B cell (primary cell): Measurements from ENCODE around the gene CFAP100. TPM values are rescaled to one million over a fixed set of nuclear protein-coding genes. Genes with fewer than 3 reads are reported as not detected.

Experiments used
- ATAC-seq: fragments of 200-7000 bp; cut with Tn5 transposase; one replicate; pipeline ENCODE4 v1.10.0; 2021; ENCODE audit warnings: low read depth, mild to moderate bottlenecking, moderate number of reproducible peaks, moderate library complexity
- CTCF ChIA-PET: fragments of 350-600 bp; sonication (Branson Sonifier 250); formaldehyde crosslinking; loops from one replicate; lab custom pipeline; 2021; ENCODE audit warnings: antibody characterized with exemption, inconsistent platforms; lab: Charles Lee
- POLR2A ChIA-PET: fragments of 350-600 bp; sonication (Branson Sonifier 250); formaldehyde crosslinking; loops from one replicate; lab custom pipeline; 2021; ENCODE audit warnings: antibody characterized with exemption; lab: Charles Lee
- DNase-seq: peaks from one replicate; pipeline ENCODE4 v3.0.0; 2013
- H2AFZ ChIP-seq: 2 replicates; pipeline ENCODE4 v1.6.1; 2012; ENCODE audit warnings: mild to moderate bottlenecking, low read depth, low read length; ENCODE audit not compliant: insufficient read depth, poor library complexity, severe bottlenecking
- H3K27ac ChIP-seq, 2 donors: 1 replicate in 1 of 2; 2 replicates in 1 of 2; pipeline ENCODE4 v1.5.1; 2012 to 2013; ENCODE audit warnings: low read length in 2 of 2, mild to moderate bottlenecking in 2 of 2, moderate library complexity in 1 of 2
- H3K27me3 ChIP-seq, 4 experiments: fragments of 200-600 bp in 1 of 4; sonication (generic) in 1 of 4; replicated peaks in 1 of 4; 1 replicate in 2 of 4; 2 replicates in 2 of 4; pipeline versions ENCODE4 v1.6.1 to v1.7.0; 2013 to 2016; ENCODE audit warnings: low read length in 3 of 4, mild to moderate bottlenecking in 2 of 4, mixed read lengths in 1 of 4, moderate library complexity in 1 of 4; ENCODE audit not compliant: insufficient read depth in 4 of 4, control insufficient read depth in 3 of 4; ENCODE audit errors: control extremely low read depth in 1 of 4
- H3K36me3 ChIP-seq, 2 experiments: replicated peaks in 1 of 2; 1 replicate in 1 of 2; 2 replicates in 1 of 2; pipeline versions ENCODE4 v1.6.1 to v1.7.1; 2013; ENCODE audit warnings: low read length in 1 of 2; ENCODE audit not compliant: insufficient read depth in 2 of 2, control insufficient read depth in 1 of 2; ENCODE audit errors: control extremely low read depth in 1 of 2, extremely low read depth in 1 of 2
- H3K4me1 ChIP-seq, 2 donors: fragments of 200-600 bp in 1 of 2; sonication (generic) in 1 of 2; 1 replicate in 1 of 2; 2 replicates in 1 of 2; pipeline versions ENCODE4 v1.5.1 to v1.6.1; 2013 to 2017; ENCODE audit warnings: low read length in 2 of 2; ENCODE audit not compliant: control insufficient read depth in 2 of 2, insufficient read depth in 2 of 2
- H3K4me2 ChIP-seq: replicated peaks from 2 replicates; pipeline ENCODE3; 2012; ENCODE audit warnings: mild to moderate bottlenecking, low read depth, low read length; ENCODE audit not compliant: poor library complexity, severe bottlenecking
- H3K4me3 ChIP-seq, 5 experiments: fragments of 200-600 bp in 1 of 5; sonication (generic) in 1 of 5; 1 replicate in 3 of 5; 2 replicates in 2 of 5; pipeline versions ENCODE4 v1.5.1 to v1.7.0; 2011 to 2016; ENCODE audit warnings: low read length in 4 of 5, mild to moderate bottlenecking in 4 of 5, low read depth in 2 of 5, control low read depth in 1 of 5, moderate library complexity in 1 of 5; ENCODE audit not compliant: insufficient read depth in 1 of 5; ENCODE audit errors: control extremely low read depth in 1 of 5, extremely low read depth in 1 of 5
- H3K79me2 ChIP-seq: fragments of 200-600 bp; sonication (generic); one replicate; pipeline ENCODE4 v1.6.0; 2016; ENCODE audit warnings: low read length; ENCODE audit not compliant: control insufficient read depth, insufficient read depth
- H3K9ac ChIP-seq: fragments of 200-600 bp; sonication (generic); 2 replicates; pipeline ENCODE4 v1.6.1; 2017; ENCODE audit warnings: mild to moderate bottlenecking, low read length, moderate library complexity
- H3K9me3 ChIP-seq, 3 donors: one replicate each; pipeline versions ENCODE4 v1.6.1 to v1.7.1; 2013; ENCODE audit warnings: low read length in 2 of 3; ENCODE audit not compliant: control insufficient read depth in 2 of 3, insufficient read depth in 1 of 3; ENCODE audit errors: control extremely low read depth in 1 of 3
- H4K20me1 ChIP-seq: 2 replicates; pipeline ENCODE4 v1.6.0; 2012; ENCODE audit warnings: mild to moderate bottlenecking, low read length; ENCODE audit not compliant: insufficient read depth, control insufficient read depth, poor library complexity, severe bottlenecking
- H3K27ac Mint-ChIP-seq: one replicate; pipeline ENCODE4 v1.8.0; 2021; ENCODE audit warnings: mixed read lengths
- H3K27me3 Mint-ChIP-seq: one replicate; pipeline ENCODE4 v1.8.0; 2021; ENCODE audit warnings: mixed read lengths
- H3K4me1 Mint-ChIP-seq: one replicate; pipeline ENCODE4 v1.8.0; 2021; ENCODE audit warnings: mixed read lengths
- H3K4me3 Mint-ChIP-seq: one replicate; pipeline ENCODE4 v1.8.0; 2021; ENCODE audit warnings: mixed read lengths
- H3K9me3 Mint-ChIP-seq: one replicate; pipeline ENCODE4 v1.8.0; 2022; ENCODE audit warnings: mixed read lengths; ENCODE audit not compliant: insufficient read depth
- CTCF ChIP-seq: fragments of 200-600 bp; IDR thresholded peaks from one replicate; pipeline ENCODE4 v1.8.0; 2022; ENCODE audit warnings: antibody characterized with exemption, mild to moderate bottlenecking
- EZH2 ChIP-seq: IDR thresholded peaks from 2 replicates; pipeline ENCODE4 v1.6.1; 2012; ENCODE audit warnings: borderline replicate concordance, low read depth, mild to moderate bottlenecking, moderate library complexity, low read length; ENCODE audit not compliant: insufficient read depth, poor library complexity, severe bottlenecking
- WGBS: methylation state at CpG from one replicate; pipeline ENCODE4 v1.1.5; 2013; ENCODE audit warnings: missing lambda C conversion rate; ENCODE audit not compliant: insufficient coverage; 5-methylcytosine and 5-hydroxymethylcytosine counted together
- intact Hi-C: fragments of 100-400 bp; cut with micrococcal nuclease; formaldehyde crosslinking; loops from one replicate; pipeline ENCODE4 v1.10.0; 2022
- polyA plus RNA-seq: library from polyadenylated mRNA; depleted of rRNA; stranded (reverse); fragments of >200 nt; gene quantifications from 2 replicates; pipeline ENCODE4 v1.2.3, GENCODE V29; 2012
- total RNA-seq, 2 donors: library from RNA; stranded (reverse); fragments of 120-200 nt in 1 of 2; gene quantifications; 1 replicate in 1 of 2; 2 replicates in 1 of 2; pipeline versions ENCODE4 v1.2.3 to v1.2.4, GENCODE V29; 2013 to 2022

The CFAP100 gene
- total and polyA plus RNA-seq, 2 donors (not counting 1 experiment from before 2014, with no cell fraction given): not detected

DNA sequence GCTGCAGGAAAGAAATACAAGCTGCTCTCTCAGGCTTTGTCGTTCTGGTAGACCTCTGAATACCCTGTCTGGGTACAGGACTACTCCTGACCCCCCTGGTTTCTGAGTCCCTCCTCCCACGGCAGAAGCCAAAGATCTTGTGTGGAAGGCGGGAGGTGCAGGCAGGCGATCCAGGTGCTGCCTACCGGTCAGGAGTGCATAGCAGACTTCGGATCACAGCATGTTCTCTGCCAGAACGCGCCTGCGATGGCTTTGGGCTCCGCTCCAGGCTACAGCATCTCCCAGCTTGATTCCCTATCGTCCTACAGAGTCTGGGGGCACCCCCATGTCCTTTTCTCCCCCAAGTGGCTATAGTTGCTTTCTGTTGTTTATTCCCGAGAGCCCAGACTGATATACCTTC lies 2.5 kb upstream of the CFAP100 start:
- TF ChIP-seq EZH2 (no peak), CTCF (no peak)
- no peak overlapping the region for H3K27ac Mint-ChIP-seq
- no peaks in the 10 kb centered on the region for H3K9me3 Mint-ChIP-seq
- Histone ChIP-seq H3K27ac (no peak overlapping the region), H3K4me1 (peaks cover 8 to 17% of the 10 kb centered on the region in 2 donors), H3K4me2 (no peak overlapping the region), H3K79me2 (no peaks in the 10 kb centered on the region), H4K20me1 (no peaks in the 10 kb centered on the region), H3K9ac (no peak overlapping the region), H3K36me3 (no peaks in the 10 kb centered on the region), H3K27me3 (peaks cover 0 to 33% (median 7%) of the 10 kb centered on the region in 4 experiments), H3K9me3 (peaks cover 0 to 3% (median 0%) of the 10 kb centered on the region in 3 donors), H3K4me3 (no peak overlapping the region), H2AFZ (no peak overlapping the region)
- no peak for DNase-seq
- intact Hi-C loops: no loop called here
- POLR2A ChIA-PET: no interaction called here
- no peak overlapping the region for H3K4me3 Mint-ChIP-seq
- peaks cover 61% of the 10 kb centered on the region for H3K27me3 Mint-ChIP-seq
- 90% methylated on average over 9 of the region's 12 CpGs for whole genome bisulfite sequencing
- peaks cover 23% of the 10 kb centered on the region for H3K4me1 Mint-ChIP-seq
- ATAC-seq: no peak
- CTCF ChIA-PET: no interaction called here

DNA sequence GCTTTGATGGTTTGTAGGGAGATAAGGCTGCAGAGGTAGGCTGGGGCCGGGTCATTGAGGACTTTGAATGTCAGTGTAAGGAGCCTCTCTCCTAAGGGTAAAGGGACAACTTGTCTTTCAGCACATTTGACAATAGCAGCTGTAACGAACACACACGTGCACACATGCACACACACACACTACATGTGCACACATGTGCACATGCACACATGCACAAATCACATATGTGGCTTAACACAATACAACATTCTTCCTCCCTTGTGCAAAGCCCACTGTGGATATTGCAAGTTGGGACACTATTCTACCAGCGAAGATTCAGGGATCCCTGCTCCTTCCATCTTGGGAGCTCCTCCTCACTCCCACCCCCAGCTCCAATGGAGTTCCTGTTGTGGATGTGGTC lies 1.1 kb upstream of the CFAP100 start:
- H3K27me3 ChIP-seq: peaks cover 0 to 30% (median 7%) of the 10 kb centered on the region in 4 experiments
- CTCF ChIA-PET: no interaction called here
- no peak for ATAC-seq
- peaks cover 8 to 17% of the 10 kb centered on the region in 2 donors for H3K4me1 ChIP-seq
- H3K36me3 ChIP-seq: no peaks in the 10 kb centered on the region
- H4K20me1 ChIP-seq: no peaks in the 10 kb centered on the region
- peaks cover 0 to 14% (median 2%) of the 10 kb centered on the region in 3 donors for H3K9me3 ChIP-seq
- no peaks in the 10 kb centered on the region for H3K79me2 ChIP-seq
- intact Hi-C loops: no loop called here
- H3K4me3 ChIP-seq: no peak overlapping the region
- Mint-ChIP-seq H3K27ac (no peak overlapping the region), H3K9me3 (no peaks in the 10 kb centered on the region), H3K27me3 (peaks cover 55% of the 10 kb centered on the region), H3K4me1 (peaks cover 19% of the 10 kb centered on the region), H3K4me3 (no peak overlapping the region)
- no peak overlapping the region for H2AFZ ChIP-seq
- POLR2A ChIA-PET: no interaction called here
- WGBS: 67% methylated on average over 3 of the region's 4 CpGs
- no peak for DNase-seq
- no peak for TF ChIP-seq CTCF
- TF ChIP-seq EZH2: no peak
- H3K4me2 ChIP-seq: no peak overlapping the region
- no peak overlapping the region for H3K9ac ChIP-seq
- no peak overlapping the region for H3K27ac ChIP-seq
